Right kidney (tissue), 1 donor: ENCODE data around the gene TANC1.

Experiments
- DNase-seq: peaks from one replicate; pipeline ENCODE4 v3.0.0-alpha.2; 2016

TANC1 gene

GRCh38 chr2:158958365-158958764, 10.1 kb upstream of the TANC1 start:
- DNase-seq, result no peak

GRCh38 chr2:158960193-158960592, 8.2 kb upstream of the TANC1 start:
- no peak for DNase-seq

DNA sequence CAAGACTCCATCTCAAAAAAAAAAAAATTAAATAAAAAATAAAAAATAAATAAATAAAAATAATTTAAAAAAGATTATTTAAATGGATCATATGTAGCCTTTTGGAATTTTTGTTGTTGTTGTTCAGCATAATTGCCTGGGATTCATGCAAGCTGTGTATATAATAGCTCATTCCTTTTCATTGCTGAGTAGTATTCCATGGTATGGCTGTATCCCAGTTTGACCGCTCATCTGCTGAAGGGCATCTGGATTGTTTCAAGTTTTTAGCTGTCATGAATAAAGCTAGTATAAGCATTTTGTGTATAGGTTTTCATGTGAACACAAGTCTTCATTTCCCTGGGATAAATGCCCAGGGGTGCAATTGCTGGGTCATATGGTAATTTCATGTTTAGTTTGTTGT, 6.4 kb upstream of the TANC1 start:
- no peak for DNase-seq

GRCh38 chr2:158963071-158963470, 5.4 kb upstream of the TANC1 start:
- DNase-seq, result no peak

- DNase-seq, result no peak
Measured at GRCh38 chr2:158965107-158965506, 3.3 kb upstream of the TANC1 start.

DNA sequence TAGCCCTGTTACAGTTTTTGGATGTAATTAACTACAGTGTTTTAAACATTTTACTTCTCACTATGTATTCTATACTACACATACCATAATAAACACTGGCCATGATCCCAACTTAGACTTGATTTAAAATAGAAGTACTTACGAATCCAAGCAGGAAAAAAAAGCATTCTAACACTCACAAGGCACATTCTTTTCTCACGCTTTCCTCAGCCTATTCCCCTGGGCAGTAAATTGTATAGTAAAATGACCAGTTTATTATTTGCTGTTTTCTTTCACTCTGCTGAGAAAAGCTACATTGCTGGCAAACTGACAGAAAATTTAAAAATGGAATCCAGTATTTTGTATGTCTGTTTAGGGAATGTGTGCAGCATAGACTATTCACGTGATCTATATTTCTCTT, 2.8 kb upstream of the TANC1 start:
- DNase-seq, result no peak

DNA sequence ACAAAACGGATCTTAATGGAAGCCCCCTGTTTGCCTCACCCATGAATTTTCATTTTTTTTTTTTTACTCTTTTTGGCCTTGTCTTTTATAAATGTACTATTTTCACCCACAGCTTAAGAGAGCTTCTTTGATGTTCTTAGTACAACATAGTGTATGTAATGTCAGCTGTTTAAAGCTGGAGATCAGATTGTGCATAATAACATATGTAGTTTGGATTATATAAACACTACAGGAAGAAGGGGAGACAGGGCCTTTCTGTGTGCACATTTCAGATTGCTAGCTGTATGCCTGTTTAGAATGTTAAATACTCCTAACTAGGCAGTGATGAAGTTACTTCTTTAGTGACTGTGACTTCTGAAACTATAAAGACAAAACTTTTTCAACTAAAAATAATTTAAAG, 2.1 kb upstream of the TANC1 start:
- DNase-seq, result no peak

GRCh38 chr2:158967114-158967730, 1.2 kb upstream of the TANC1 start:
- DNase-seq, result no peak

- peak; percentile 95 for DNase-seq
Measured at GRCh38 chr2:158967731-158968395, 577 bp upstream of the TANC1 start.

- DNase-seq, result no peak
Measured at GRCh38 chr2:158969162-158969714, 798 bp downstream of the TANC1 start.

GRCh38 chr2:158969715-158970240, 1.3 kb downstream of the TANC1 start:
- DNase-seq, result peak; percentile 85

- DNase-seq, result no peak
Measured at GRCh38 chr2:158970241-158970751, 1.9 kb downstream of the TANC1 start.

DNA sequence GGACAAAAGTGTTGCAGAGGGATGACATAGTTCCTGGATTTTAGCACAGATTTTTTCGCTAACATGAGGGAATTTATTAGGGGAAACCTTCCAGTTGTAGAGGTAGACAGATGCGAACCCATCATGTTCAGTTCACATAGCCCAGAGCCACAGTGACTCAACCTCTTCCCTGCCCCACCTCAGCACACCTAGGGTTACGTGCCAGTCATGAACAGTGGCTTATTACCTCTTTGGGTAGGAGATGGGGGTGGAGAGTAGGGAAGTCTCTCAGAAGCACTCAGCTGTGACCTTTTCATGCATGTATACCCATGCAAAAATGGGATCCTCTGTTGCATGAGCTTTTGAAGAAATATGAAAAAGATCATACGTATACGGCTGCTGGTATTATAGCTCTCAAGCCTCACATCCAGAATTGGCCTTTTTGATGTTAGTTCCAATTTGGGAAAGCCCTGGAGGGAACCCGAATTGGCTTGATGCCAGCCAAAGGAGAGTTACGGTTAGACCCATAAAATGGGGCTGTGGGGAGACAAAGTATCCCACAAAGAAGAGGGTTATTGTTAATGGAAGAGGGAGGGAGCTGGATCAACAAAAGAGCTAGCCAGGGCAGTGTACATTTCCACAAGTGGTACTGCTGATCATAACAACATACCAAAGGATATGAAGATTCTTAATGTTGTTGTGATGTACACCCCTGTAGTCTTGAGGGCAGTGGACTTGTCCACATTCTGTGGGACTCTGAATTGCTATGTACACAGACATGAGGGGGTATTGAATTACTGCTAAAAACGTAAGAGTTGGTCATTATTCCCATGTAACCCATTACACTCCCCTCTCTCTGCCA, 4.9 kb downstream of the TANC1 start:
- no peak for DNase-seq

- DNase-seq, result no peak
Measured at GRCh38 chr2:158975271-158975921, 7.0 kb downstream of the TANC1 start.

DNA sequence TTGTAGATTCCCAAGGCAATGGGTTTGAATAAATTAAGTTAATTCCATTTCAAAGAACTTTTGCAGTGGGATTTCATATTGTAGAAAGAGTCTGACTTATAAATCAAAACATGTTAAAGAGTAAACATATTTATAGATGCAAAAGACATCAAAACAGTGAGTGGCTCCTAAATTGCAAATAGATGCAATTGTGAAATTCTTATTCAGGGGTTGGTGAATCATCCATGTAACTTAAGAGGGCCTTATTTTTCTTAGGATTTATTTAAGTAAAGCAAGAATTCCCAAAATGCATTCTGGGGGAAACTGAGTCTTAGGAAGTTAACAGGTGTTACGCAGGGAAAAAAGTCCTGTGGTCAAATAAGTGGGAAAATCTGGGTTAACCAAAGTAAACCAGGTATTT, 11.3 kb downstream of the TANC1 start:
- no peak for DNase-seq

GRCh38 chr2:158984604-158985135, 16.2 kb downstream of the TANC1 start:
- DNase-seq, result no peak

DNA sequence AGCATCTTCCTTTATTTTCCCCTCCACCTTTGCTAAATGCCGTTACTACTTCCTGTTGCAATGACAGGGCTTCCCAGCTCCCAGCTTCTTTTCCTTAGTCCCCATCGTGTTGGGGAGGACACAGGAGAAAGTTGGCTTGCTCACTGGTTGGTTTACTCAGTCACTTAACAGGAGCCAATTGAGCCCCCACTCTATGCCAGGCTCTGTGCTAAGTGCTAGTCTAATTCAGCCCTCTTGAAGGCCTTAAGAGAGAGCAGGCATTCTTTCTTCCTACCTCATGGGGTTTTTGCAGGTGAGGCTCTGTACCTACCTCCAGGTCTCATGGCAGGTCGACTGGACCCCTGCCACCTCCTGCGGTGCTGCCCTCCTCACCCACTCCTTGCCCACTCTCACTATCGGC, 20.1 kb downstream of the TANC1 start:
- DNase-seq, result no peak

DNA sequence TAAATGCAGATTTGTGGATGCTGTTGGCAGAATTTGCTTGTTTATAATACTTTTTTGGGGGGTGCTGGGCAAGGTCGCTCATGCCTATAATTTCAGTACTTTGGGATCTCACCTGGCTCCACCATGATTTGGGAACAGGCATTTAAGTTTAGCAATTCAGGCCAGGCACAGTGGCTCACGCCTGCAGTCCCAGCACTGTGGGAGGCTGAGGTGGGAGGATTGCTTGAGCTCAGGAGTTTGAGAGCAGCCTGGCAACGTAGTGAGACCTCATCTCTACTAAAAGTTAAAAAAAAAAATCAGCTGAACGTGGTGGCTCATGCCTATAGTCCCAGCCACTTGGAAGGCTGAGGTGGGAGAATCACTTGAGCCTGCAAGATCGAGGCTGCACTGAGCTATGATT, 20.7 kb downstream of the TANC1 start:
- DNase-seq, result no peak

DNA sequence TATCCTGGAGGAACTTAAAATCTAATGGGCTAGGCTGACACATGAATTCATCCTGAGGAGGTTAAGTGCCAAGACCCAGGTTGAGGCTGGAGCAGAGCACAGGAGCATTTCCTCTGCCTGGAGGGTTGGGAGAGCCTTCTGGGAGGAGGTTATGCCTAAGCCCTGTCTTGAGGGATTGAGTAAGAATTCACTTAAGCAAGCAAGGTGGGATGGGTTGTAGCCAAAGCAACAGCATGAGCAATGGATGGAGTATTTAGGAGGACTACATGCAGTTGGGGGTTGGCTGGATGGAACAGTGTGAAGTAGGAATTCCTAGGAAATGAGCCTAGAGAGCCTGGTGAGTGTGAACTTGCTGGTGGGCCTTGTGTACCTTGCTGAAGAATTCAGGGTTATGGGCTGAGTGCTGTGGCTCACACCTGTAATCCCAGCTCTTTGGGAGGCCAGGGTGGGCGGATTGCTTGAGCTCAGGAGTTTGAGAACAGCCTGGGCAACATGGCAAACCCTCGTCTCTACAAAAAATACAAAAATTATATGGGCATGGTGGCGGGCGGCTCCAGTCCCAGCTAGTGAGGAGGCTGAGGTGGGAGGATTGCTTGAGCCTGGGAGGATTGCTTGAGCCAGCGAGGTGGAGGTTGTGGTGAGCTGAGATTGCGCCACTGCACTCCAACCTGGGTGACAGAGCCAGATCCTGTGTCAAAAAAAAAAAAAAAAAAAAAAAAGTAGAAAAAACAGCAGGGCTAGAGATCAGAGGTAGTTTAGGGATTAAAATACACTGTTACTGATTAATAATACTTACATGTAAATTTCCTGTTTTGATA, 22.2 kb downstream of the TANC1 start:
- no peak for DNase-seq

- DNase-seq, result no peak
Measured at GRCh38 chr2:158993030-158993429, 24.6 kb downstream of the TANC1 start.
